ENCODE data around the gene CNTN1.

CNTN1 gene

GRCh38 chr12:40864891-40865290 lies 172.7 kb downstream of the CNTN1 start:
- no peak for DNase-seq

DNA sequence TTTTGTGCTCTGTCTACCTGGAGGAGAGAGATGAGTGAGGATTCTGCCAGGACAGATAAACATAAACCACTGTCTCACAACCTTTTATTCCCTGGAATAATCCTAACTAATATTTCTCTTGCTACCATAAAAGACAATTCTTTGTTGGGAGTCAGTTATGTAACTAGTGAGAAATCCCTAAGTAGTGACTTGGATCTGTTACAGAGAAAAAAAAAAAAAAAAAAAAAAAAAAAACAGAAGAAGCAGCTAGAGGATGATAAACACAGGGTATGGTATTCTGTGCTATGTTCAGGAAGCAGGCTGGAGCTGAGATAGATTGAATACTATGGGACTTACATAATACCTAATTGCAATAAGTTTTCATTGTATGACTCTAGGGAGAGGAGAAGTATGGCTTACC lies 178.7 kb downstream of the CNTN1 start:
- DNase-seq, result no peak

- no peak for DNase-seq
Observed at GRCh38 chr12:40874868-40875267, 182.6 kb downstream of the CNTN1 start.

- DNase-seq, result no peak
Observed at GRCh38 chr12:40889329-40889728, 197.1 kb downstream of the CNTN1 start.

GRCh38 chr12:40892528-40892927 lies 200.3 kb downstream of the CNTN1 start:
- no peak for DNase-seq

GRCh38 chr12:40898505-40898904 lies 206.3 kb downstream of the CNTN1 start:
- no peak for DNase-seq

GRCh38 chr12:40903040-40903439 lies 210.8 kb downstream of the CNTN1 start:
- no peak for DNase-seq

- DNase-seq, result no peak
Observed at GRCh38 chr12:40907115-40907527, 214.9 kb downstream of the CNTN1 start.

DNA sequence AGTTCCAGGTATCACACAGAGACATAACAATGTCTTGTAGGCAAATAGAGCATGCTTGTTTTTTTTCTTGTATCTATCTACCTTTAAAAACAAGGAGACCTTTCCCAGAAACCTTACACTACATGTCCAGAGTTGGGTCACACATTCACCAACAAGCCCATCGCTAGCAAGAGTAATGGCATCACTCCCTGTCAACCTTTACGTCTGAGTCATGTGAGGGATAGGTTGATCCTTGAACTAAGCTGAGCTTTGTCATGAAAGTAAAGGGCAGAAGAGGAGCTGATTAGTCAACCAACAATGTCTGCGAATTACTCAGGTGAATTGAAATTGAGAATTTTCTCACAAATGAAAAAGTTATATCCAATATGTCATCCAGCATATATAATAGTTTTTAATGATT lies 219.4 kb downstream of the CNTN1 start:
- DNase-seq, result no peak

GRCh38 chr12:40915172-40915571 lies 222.9 kb downstream of the CNTN1 start:
- DNase-seq, result no peak

GRCh38 chr12:40917561-40917960 lies 225.3 kb downstream of the CNTN1 start:
- DNase-seq, result no peak

- peak; percentile 27 to 44 for DNase-seq
Observed at GRCh38 chr12:40921563-40922163, 229.4 kb downstream of the CNTN1 start.

DNA sequence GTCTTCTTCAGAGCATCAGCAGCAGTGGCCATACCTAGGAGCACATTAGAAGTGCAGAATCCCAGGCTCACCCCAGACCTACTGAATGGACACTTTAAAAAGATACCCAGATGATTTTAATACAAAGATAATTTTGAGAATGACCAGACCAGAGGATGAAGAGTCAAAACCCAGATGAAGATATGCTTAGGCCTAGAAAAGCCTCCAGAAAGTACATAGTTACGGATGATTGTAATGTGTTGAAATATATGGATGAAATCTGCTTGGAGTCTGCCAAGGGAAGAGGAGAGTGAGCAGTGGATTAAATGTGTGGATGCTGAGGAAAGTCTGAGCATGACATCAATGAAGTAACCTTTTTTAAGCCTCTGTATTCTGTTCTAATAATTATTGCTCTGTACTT lies 245.7 kb downstream of the CNTN1 start:
- no peak for DNase-seq

- no peak for DNase-seq
Observed at GRCh38 chr12:40942326-40942725, 250.1 kb downstream of the CNTN1 start.

- DNase-seq, result no peak
Observed at GRCh38 chr12:40945772-40946171, 253.5 kb downstream of the CNTN1 start.

DNA sequence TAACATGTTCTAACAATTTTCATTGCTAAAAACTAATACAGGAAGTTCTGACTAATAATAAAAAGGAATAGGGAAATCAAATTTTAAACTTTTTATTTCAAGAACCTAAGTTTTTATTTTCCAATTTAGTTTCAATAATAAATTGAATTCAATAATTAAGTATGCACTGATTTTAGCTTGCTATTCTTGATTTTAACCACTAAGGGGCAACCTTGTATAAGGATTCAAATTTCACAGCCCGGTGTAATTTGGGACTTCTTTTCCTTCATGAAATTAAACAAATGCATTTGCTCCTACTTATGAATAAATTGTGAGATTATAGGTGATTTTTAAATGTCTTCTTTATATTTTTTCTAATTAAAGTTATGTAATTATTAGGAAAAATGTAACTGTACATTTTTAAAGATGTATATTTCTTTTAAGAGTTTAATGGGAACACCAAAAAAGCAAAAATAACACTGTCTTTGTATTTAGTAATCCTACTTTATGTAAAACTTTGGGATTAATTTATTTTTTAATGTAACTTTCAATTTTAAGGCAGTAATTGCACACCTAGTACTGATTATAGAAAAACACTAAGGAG lies 254.5 kb downstream of the CNTN1 start:
- DNase-seq, result peak; percentile 41 to 58

DNA sequence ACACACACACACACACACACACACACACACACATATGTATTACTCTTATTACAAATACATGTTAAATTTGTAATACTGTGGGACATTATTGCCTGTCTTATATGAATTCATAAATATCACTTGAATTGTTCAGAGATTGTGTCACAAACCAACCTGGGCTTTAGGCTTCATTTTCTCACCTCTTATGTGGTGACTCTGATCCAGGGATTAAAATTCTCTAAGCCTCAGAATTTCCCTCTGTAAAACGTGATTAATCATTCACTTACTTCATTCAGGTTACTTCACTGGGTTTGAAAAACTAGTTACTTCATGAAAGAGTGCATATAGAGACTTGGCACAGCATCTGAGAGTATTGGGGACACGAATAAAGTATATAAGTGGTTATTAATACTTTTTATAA lies 255.6 kb downstream of the CNTN1 start:
- DNase-seq, result no peak

DNA sequence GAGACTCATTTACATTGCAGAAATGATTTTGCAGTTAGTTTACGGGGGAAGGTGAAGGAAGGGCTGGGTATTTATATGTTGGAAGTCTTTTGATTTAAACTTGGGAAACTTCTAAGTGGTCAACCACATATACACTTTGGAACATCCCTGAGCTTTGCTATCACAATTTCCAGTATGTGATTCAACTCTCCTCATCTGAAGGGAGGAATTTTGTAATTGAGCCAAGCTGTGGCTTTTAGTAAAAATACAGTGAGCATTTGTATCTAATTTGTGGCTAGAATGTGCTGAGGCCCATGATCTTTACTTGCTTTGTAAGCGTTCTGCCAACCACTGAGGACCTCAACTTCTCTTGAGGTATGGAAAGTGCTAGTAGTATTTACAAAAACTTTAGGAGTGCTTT lies 260.8 kb downstream of the CNTN1 start:
- DNase-seq, result no peak

DNA sequence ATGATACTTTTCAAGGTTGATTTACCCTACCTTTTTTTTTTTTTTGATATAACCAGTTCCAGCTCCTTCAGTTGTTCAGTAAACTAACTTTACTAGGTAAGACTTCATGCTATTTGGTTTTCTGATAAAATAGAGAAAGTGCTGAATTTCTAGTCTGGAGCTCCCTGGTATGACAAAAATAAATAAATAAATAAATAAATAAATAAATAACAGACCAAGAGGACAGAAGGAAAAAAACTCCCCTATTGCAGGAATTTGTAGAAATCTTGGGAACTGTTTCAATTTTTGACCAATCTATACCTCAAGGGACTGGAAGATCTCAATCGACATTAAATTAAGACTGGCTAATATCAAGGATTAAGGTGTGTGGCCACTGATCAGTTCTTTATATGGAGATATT lies 265.2 kb downstream of the CNTN1 start:
- no peak for DNase-seq

DNA sequence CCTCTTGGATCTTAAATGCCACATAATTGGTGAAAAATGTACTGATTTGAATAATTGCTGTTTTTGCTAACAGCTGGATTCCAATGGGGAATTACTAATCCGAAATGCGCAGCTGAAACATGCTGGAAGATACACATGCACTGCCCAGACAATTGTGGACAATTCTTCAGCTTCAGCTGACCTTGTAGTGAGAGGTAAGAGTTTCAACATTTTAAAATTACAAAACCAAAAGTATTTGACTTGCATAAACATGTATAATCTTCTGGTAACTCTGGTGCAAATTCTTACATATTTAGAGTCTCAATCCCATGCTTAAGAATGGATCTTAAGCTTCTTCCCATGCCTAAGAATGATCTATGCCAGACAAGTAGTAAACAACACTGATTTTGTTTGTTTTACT lies 266.8 kb downstream of the CNTN1 start:
- DNase-seq, result no peak

DNA sequence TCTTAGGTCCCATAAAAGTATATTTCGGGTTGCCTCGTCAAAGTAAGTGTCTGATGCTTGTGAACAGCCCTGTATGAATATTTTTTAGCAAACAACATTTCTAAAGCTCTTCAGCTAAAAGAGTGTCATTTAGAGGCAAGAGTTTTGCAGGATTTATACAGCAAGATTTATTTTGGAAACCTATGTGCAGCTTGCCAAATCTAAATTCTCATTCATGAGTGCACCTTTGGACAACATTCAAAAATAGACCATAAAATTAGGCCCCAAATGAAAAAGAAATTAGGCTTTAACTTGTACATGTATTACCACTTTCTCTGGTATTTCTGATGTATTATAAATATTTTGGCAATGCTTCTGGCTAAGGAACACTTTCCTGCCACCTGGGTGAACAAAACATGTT lies 271.5 kb downstream of the CNTN1 start:
- no peak for DNase-seq

DNA sequence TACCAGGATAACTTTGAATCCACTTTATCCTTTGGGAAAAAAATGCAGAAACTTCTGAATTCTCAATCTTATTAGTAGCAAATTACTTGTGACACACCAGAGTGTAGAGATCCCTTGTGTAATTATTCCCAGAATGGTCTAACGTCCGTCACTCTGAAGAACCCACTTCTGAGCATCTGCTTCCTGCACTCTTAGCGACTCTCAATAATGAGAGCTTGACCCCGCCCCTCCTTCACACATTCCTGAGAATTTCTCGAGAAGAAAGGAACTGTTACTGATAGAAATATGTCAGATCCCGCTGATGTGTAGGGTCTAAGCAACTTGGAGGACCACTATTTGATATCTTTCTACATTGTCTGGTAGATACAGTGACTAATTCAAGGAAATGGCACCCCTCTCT lies 277.6 kb downstream of the CNTN1 start:
- DNase-seq, result no peak

DNA sequence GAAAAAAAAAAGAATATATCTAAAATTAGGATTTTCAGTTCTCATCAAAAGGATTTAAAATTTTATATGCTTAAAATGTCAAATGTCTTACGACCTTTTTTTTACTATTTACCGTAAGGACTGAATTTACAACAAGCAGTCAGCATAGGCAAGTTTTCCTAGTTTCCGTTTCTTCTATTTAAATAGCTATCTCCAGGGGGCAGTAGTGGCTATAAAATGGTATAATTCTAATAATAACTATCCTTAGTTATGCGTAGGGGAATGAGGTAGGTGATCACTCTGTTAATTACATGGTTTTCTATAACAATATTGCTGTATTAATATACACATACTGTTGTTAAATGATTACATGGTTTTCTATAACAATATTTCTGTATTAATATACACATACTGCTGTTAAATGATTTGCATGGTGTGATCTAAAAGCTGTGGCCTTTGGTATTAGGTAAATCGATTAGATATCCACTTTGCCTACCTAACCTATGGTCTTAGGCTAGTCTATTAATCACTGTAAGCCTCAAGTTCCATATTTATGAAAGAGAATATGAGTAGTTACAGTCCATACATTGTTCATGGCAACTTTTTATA lies 278.2 kb downstream of the CNTN1 start:
- DNase-seq, result peak; percentile 30 to 33

DNA sequence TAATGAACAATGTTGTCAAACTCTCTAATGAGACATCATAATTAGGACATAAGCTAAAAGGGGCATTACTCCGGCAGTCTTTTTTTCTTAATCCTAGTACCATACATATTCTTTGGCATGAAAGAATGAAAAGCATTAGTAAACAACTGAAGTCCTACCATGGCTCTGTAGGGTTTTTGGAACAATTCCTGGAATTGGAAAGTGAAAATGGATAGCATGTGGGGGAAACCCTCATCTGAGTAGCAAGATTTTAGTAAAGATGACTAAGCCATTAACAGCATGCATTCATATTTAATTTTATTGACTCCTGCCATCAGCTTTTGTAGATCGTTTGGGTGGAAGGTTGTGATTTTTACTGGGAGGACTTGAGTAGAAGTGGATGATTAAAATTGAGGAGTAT lies 279.7 kb downstream of the CNTN1 start:
- DNase-seq, result no peak

- DNase-seq, result no peak
Observed at GRCh38 chr12:40976546-40976945, 284.3 kb downstream of the CNTN1 start.

All from Kasumi-1 (cell line).